ENCODE data around the gene SLC24A3.

DNA sequence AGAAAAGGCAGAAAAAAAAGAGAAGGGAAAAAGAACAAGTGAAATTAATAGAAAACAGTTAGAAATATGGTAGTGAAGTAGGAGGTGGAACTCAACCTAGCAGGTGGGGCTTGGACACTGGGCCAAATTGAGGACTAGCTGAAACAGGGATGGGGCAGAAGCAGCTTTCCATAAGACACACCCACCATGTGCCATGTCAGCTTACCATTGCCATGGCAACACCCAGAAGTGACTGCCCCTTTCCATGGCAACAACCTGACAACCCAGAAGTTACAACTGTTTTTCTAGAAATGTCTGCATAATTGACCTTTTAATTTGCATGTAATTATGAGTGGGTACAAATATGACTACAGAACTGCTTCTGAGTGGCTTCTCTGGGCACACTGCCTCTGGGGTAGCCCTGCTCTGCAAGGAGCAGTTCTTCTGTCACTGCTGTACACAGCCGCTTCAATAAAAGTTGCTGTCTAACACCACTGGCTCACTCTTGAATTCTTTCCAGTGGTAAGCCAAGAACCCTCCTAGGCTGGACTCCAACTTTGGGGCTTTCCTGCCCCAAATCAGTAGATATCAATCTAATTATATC, 35.9 kb upstream of the SLC24A3 start:
- TF ChIP-seq, protein P1, sequence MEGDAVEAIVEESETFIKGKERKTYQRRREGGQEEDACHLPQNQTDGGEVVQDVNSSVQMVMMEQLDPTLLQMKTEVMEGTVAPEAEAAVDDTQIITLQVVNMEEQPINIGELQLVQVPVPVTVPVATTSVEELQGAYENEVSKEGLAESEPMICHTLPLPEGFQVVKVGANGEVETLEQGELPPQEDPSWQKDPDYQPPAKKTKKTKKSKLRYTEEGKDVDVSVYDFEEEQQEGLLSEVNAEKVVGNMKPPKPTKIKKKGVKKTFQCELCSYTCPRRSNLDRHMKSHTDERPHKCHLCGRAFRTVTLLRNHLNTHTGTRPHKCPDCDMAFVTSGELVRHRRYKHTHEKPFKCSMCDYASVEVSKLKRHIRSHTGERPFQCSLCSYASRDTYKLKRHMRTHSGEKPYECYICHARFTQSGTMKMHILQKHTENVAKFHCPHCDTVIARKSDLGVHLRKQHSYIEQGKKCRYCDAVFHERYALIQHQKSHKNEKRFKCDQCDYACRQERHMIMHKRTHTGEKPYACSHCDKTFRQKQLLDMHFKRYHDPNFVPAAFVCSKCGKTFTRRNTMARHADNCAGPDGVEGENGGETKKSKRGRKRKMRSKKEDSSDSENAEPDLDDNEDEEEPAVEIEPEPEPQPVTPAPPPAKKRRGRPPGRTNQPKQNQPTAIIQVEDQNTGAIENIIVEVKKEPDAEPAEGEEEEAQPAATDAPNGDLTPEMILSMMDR (IDR thresholded peaks at IDR 0.05), result no peak
- no peak for TF ChIP-seq POLR2A (IDR thresholded peaks at IDR 0.05)

All from breast epithelium (tissue), 3 donors.